Memory B cell (primary cell): ENCODE measurements around the gene SNED1.

Experiments used
- ATAC-seq: fragments of 150-1000 bp; cut with Tn5 transposase; 2 replicates; pipeline ENCODE4 v1.10.0; 2021; ENCODE audit warnings: low read depth, mild to moderate bottlenecking, moderate library complexity
- DNase-seq, 2 donors: peaks; one replicate each; pipeline ENCODE4 v3.0.0; 2022; ENCODE audit warnings: low spot score in 2 of 2
- H3K27ac Mint-ChIP-seq: one replicate; pipeline ENCODE4 v1.8.0; 2022; ENCODE audit warnings: mild to moderate bottlenecking, moderate library complexity, mixed read lengths
- H3K27me3 Mint-ChIP-seq: one replicate; pipeline ENCODE4 v1.8.0; 2022; ENCODE audit warnings: mixed read lengths
- H3K36me3 Mint-ChIP-seq: one replicate; pipeline ENCODE4 v1.8.0; 2022; ENCODE audit warnings: mild to moderate bottlenecking, mixed read lengths
- H3K4me1 Mint-ChIP-seq: one replicate; pipeline ENCODE4 v1.8.0; 2022; ENCODE audit warnings: mixed read lengths
- H3K4me3 Mint-ChIP-seq: one replicate; pipeline ENCODE4 v1.8.0; 2022; ENCODE audit warnings: mild to moderate bottlenecking, moderate library complexity, mixed read lengths
- H3K9me3 Mint-ChIP-seq: one replicate; pipeline ENCODE4 v1.8.0; 2022; ENCODE audit warnings: mixed read lengths

Gene SNED1

DNA sequence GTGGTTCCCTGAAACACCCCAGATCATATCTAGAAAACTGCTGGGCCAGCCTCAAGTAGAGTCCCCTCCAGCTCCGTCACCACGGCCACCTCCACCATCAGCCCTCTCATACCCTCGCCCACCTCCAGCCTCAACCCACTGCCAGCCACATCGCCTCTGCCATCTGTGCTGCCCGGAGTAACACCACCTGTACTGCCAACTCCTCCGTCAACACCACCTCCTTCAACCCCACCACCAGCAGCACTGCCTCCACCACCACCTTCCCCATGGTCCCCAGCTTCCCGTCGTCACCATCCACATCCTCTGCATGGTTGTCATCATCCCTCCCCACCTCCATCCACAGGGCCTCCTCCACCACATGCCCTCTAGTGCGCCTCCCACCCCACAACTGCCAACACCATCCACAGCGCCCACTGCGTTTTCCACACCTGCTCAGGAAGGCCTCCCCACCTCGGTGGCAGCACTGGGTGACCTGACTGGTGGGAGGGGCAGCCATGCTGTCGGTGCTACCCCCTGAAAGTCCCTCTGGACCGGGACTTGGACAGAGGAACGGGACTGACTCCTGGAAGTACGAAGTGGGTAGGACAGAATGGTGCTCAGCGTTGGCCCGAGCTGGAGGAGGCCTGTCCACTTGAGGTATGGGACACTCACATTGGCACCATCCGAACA lies 1.6 kb downstream of the SNED1 start:
- ATAC-seq (no peak), DNase-seq (peak in 1 of 2 donors; percentile 12)
- peaks cover 2% of the 10 kb centered on the region for H3K9me3 Mint-ChIP-seq
- H3K27ac Mint-ChIP-seq, result peak overlapping the region; percentile 67
- peaks cover 6% of the 10 kb centered on the region for H3K4me1 Mint-ChIP-seq
- peaks cover 21% of the 10 kb centered on the region for H3K27me3 Mint-ChIP-seq
- H3K4me3 Mint-ChIP-seq, result peak overlapping the region; percentile 50
- H3K36me3 Mint-ChIP-seq, result peaks cover 2% of the 10 kb centered on the region

DNA sequence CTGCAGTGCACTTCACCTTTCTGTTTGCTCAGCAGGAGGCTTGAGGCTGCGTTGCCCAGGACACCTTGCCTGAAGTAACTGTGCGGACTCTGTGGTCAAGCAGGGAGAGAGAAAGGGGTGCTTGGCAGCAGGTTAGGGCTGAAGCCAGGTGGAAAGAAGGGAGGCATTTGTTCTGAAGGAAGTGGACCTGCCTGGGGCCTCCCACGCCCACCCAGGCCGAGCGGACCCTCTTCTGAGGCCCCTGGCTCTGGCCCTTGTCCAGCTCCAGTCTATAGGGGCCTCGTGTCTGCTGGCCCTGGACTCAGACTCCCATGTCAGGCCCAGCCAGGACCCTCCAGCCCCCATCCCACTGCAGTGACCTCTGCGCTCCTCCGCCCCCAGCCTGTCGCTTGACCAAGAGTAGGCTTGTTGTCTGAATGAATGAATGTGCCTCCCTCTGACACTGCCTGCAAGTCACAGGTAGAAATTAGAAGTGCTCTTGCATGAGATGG lies 2.5 kb downstream of the SNED1 start:
- H3K4me1 Mint-ChIP-seq, result peaks cover 6% of the 10 kb centered on the region
- no peak overlapping the region for H3K4me3 Mint-ChIP-seq
- DNase-seq (no peak), ATAC-seq (no peak)
- peaks cover 5% of the 10 kb centered on the region for H3K36me3 Mint-ChIP-seq
- H3K27me3 Mint-ChIP-seq, result peaks cover 19% of the 10 kb centered on the region
- no peak overlapping the region for H3K27ac Mint-ChIP-seq
- peaks cover 6% of the 10 kb centered on the region for H3K9me3 Mint-ChIP-seq

- H3K27me3 Mint-ChIP-seq, result peaks cover 17% of the 10 kb centered on the region
- no peak overlapping the region for H3K4me3 Mint-ChIP-seq
- no peak overlapping the region for H3K27ac Mint-ChIP-seq
- DNase-seq (no peak), ATAC-seq (no peak)
- H3K36me3 Mint-ChIP-seq, result peaks cover 8% of the 10 kb centered on the region
- H3K4me1 Mint-ChIP-seq, result peaks cover 6% of the 10 kb centered on the region
- H3K9me3 Mint-ChIP-seq, result peaks cover 11% of the 10 kb centered on the region
Measured at GRCh38 chr2:241001413-241002274, 3.2 kb downstream of the SNED1 start.

GRCh38 chr2:241002275-241003046 lies 4.0 kb downstream of the SNED1 start:
- peaks cover 6% of the 10 kb centered on the region for H3K4me1 Mint-ChIP-seq
- H3K27me3 Mint-ChIP-seq, result peaks cover 14% of the 10 kb centered on the region
- H3K27ac Mint-ChIP-seq, result no peak overlapping the region
- ATAC-seq, result no peak
- H3K9me3 Mint-ChIP-seq, result peaks cover 11% of the 10 kb centered on the region
- DNase-seq, result no peak
- H3K36me3 Mint-ChIP-seq, result peaks cover 8% of the 10 kb centered on the region
- H3K4me3 Mint-ChIP-seq, result no peak overlapping the region

DNA sequence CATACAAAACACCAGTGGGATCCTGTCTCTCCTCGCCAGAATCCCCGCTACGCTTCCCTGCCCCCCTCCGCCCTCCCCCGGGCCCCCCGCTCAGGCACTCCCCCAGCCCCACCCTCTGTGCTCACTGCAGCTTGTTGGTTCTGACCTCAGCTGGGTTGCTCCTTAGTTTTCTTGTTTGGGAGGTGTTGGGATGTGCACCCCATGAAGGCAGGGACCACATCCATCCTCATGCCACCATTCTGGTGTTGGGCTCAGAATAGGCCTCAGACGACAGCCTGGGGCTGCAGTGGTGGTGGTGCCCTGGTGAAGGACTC lies 4.6 kb downstream of the SNED1 start:
- peaks cover 6% of the 10 kb centered on the region for H3K4me1 Mint-ChIP-seq
- H3K4me3 Mint-ChIP-seq, result no peak overlapping the region
- peaks cover 12% of the 10 kb centered on the region for H3K27me3 Mint-ChIP-seq
- peaks cover 11% of the 10 kb centered on the region for H3K9me3 Mint-ChIP-seq
- peaks cover 8% of the 10 kb centered on the region for H3K36me3 Mint-ChIP-seq
- ATAC-seq (no peak), DNase-seq (no peak)
- H3K27ac Mint-ChIP-seq, result no peak overlapping the region

DNA sequence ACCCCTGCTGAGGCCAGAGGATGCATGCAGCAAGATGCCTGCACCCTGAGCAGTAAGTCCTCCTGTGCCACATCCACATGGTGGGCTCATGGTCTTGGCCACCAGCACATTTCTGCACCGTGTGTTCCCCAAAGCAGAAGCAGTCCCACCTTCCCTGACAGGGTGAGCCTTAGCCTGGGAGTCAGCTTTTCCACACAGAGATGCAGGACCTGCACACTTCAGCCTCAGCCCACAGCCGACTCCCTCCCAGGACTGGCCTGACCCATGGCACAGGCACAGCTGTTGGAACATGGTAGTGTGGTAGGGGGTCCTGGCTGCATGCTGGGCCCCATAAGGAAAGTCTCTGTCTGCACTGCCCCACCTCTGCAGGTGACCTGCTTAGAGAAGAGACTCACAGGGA lies 5.0 kb downstream of the SNED1 start:
- Mint-ChIP-seq H3K36me3 (peaks cover 8% of the 10 kb centered on the region), H3K27ac (no peak overlapping the region), H3K4me3 (no peak overlapping the region), H3K9me3 (peaks cover 11% of the 10 kb centered on the region), H3K27me3 (peaks cover 14% of the 10 kb centered on the region), H3K4me1 (peaks cover 6% of the 10 kb centered on the region)
- no peak for DNase-seq
- no peak for ATAC-seq

DNA sequence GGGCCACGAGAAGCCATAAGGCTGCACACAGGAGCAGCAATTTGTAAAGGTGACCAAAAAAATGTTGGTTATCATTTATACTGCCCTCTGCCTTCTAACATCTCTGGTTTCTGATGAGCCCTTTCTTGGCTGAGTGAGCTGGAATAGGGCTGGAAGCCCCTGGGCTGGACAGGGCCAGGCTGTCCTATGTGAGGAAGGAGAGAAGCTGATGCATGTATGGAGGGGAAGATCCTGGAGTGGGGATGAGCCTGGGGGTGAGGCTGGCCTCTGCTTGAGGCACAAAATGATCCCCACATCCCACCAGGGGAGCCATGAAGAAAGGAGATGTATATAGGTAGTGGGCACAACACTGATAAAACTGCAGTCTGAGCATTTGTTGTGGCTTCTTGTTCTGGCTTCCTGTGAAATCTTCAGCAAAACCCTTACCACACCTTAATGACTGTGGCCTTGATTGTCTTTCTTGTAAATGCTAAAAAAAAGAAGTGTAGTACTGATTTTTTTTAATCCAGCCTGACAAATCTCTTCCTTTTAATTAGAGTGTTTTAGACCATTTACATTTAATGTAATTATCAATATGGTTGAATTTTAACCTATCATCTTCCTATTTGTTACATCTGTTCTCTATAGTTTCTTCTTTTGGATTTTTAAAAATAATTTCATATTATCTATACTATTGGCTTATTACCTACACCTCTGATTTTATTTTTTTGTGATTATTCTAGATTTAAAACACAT lies 5.6 kb downstream of the SNED1 start:
- H3K27me3 Mint-ChIP-seq, result peaks cover 20% of the 10 kb centered on the region
- H3K4me3 Mint-ChIP-seq, result no peak overlapping the region
- H3K27ac Mint-ChIP-seq, result no peak overlapping the region
- peaks cover 6% of the 10 kb centered on the region for H3K4me1 Mint-ChIP-seq
- H3K36me3 Mint-ChIP-seq, result peaks cover 8% of the 10 kb centered on the region
- no peak for ATAC-seq
- DNase-seq, result no peak
- peaks cover 11% of the 10 kb centered on the region for H3K9me3 Mint-ChIP-seq

- ATAC-seq, result no peak
- Mint-ChIP-seq H3K27ac (no peak overlapping the region), H3K4me1 (peaks cover 7% of the 10 kb centered on the region), H3K9me3 (peaks cover 11% of the 10 kb centered on the region), H3K27me3 (peaks cover 17% of the 10 kb centered on the region), H3K36me3 (peaks cover 8% of the 10 kb centered on the region), H3K4me3 (no peak overlapping the region)
- no peak for DNase-seq
Measured at GRCh38 chr2:241005569-241005968, 7.2 kb downstream of the SNED1 start.

DNA sequence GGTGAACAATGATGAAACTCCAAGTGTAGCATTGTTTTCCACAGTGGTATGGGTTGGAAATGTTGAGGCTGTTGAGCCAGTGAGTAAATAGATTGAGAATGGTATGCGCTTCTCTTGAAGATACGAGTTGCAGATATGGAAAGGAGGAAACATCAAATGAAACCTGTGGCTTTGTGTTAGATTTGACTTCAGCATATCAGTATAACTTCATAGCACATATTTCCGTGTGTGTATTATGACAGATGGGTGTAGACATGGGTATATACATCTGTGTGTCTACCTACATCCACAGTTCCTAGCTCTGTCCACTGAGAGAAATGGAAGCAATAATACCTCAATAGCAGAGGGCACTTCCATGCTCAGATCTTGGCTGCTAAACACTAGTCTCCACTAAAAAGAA lies 8.0 kb downstream of the SNED1 start:
- ATAC-seq, result no peak
- H3K4me1 Mint-ChIP-seq, result peaks cover 7% of the 10 kb centered on the region
- H3K36me3 Mint-ChIP-seq, result peaks cover 8% of the 10 kb centered on the region

GRCh38 chr2:241007111-241007510 lies 8.7 kb downstream of the SNED1 start:
- H3K36me3 Mint-ChIP-seq, result peaks cover 8% of the 10 kb centered on the region
- H3K9me3 Mint-ChIP-seq, result peaks cover 11% of the 10 kb centered on the region
- H3K27me3 Mint-ChIP-seq, result peaks cover 14% of the 10 kb centered on the region
- DNase-seq, result no peak
- no peak for ATAC-seq
- peaks cover 7% of the 10 kb centered on the region for H3K4me1 Mint-ChIP-seq
- no peak overlapping the region for H3K27ac Mint-ChIP-seq
- no peak overlapping the region for H3K4me3 Mint-ChIP-seq

More for the DNA sequence above, 8.0 kb downstream of the SNED1 start:
- Mint-ChIP-seq H3K9me3 (peaks cover 11% of the 10 kb centered on the region), H3K27ac (no peak overlapping the region), H3K27me3 (peaks cover 14% of the 10 kb centered on the region), H3K4me3 (no peak overlapping the region)
- DNase-seq, result no peak

DNA sequence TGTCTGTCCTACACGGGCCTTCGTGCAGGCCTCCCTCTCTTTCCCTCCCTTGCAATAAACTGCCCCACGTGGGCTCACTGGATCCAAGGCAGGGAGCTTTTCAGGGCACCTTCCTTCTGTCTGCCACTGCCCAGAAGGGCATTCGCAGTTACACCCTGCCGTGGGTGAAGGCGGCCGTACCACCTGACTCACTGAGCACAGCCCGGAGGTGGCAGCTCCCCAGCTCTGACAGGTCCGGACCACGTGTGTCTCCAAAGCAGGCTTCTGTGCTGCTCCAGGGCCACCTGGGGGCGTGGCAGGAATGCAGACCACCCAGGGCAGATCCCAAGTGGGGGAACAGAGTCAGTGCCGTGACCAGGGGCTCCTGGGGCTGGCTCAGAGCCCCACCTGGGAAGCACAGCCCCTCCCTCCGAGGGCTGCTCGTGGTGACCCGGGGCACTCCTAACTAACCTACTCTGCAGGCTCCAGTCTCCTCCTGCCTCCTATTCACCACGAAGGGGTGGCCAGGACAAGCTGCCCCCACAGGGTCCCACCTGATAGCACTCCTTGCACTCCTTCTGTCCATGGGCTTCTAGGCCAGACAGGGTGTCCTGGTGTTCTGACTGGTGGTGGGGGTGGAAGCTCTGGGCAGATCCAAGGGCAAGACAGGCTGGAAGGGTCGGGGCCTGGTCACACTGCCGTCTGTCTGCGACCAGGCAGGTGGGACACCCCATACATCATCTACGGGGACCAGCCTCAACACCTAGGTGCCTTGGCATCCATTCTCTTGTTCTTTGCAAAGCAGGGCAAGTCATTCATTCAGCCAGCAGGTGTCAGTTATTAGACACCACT lies 9.7 kb downstream of the SNED1 start:
- no peak for DNase-seq
- H3K36me3 Mint-ChIP-seq, result peaks cover 6% of the 10 kb centered on the region
- no peak for ATAC-seq
- H3K4me3 Mint-ChIP-seq, result no peak overlapping the region
- peaks cover 7% of the 10 kb centered on the region for H3K4me1 Mint-ChIP-seq
- H3K9me3 Mint-ChIP-seq, result peaks cover 11% of the 10 kb centered on the region
- H3K27ac Mint-ChIP-seq, result no peak overlapping the region
- peaks cover 17% of the 10 kb centered on the region for H3K27me3 Mint-ChIP-seq

- DNase-seq (no peak), ATAC-seq (no peak)
- Mint-ChIP-seq H3K4me3 (no peak overlapping the region), H3K36me3 (peaks cover 6% of the 10 kb centered on the region), H3K9me3 (peaks cover 11% of the 10 kb centered on the region), H3K4me1 (peaks cover 7% of the 10 kb centered on the region), H3K27ac (no peak overlapping the region), H3K27me3 (peaks cover 17% of the 10 kb centered on the region)
Measured at GRCh38 chr2:241008711-241009121, 10.3 kb downstream of the SNED1 start.

- no peak overlapping the region for H3K27ac Mint-ChIP-seq
- ATAC-seq (no peak), DNase-seq (no peak)
- H3K4me1 Mint-ChIP-seq, result peaks cover 7% of the 10 kb centered on the region
- H3K36me3 Mint-ChIP-seq, result peaks cover 6% of the 10 kb centered on the region
- H3K9me3 Mint-ChIP-seq, result peaks cover 9% of the 10 kb centered on the region
- H3K4me3 Mint-ChIP-seq, result peak overlapping the region; percentile 0
- peaks cover 17% of the 10 kb centered on the region for H3K27me3 Mint-ChIP-seq
Measured at GRCh38 chr2:241009191-241009590, 10.8 kb downstream of the SNED1 start.
